MCF 10A (cell line): ENCODE results near the gene PDIA5. TPM values are rescaled to one million over a fixed set of nuclear protein-coding genes. Genes with fewer than 3 reads are reported as not detected.

Source experiments
- BruUV-seq: library from RNA; stranded (reverse); fragments of 400-500 nt; replicated peaks from 2 replicates; lab custom pipeline; 2021; lab: Mats Ljungman, UMichigan
- CTCF ChIA-PET: fragments of 300-600 bp; sonication (Branson Sonifier 250); formaldehyde crosslinking; extraction: SDS; loops from one replicate; lab custom pipeline; 2021; ENCODE audit warnings: antibody characterized with exemption, inconsistent platforms; lab: Yijun Ruan, JAX
- POLR2A ChIA-PET: fragments of 300-600, 350-650 bp; sonication (Branson Sonifier 250); formaldehyde crosslinking; extraction: SDS; loops from one replicate; lab custom pipeline; 2020; ENCODE audit warnings: antibody characterized with exemption, inconsistent platforms; lab: Yijun Ruan, JAX
- DNase-seq: peaks from one replicate; pipeline ENCODE4 v3.0.0-alpha.2; 2018; ENCODE audit not compliant: unreplicated experiment
- H3K27ac Mint-ChIP-seq: one replicate; pipeline ENCODE4 v1.8.0; 2022; ENCODE audit warnings: mild to moderate bottlenecking, low read depth, mixed read lengths; ENCODE audit not compliant: unreplicated experiment
- H3K27me3 Mint-ChIP-seq: one replicate; pipeline ENCODE4 v1.8.0; 2022; ENCODE audit warnings: mixed read lengths; ENCODE audit not compliant: insufficient read depth, unreplicated experiment
- H3K36me3 Mint-ChIP-seq: one replicate; pipeline ENCODE4 v1.8.0; 2022; ENCODE audit warnings: mild to moderate bottlenecking, moderate library complexity, mixed read lengths; ENCODE audit not compliant: insufficient read depth, unreplicated experiment
- H3K4me1 Mint-ChIP-seq: one replicate; pipeline ENCODE4 v1.8.0; 2022; ENCODE audit warnings: mixed read lengths; ENCODE audit not compliant: insufficient read depth, unreplicated experiment
- H3K4me3 Mint-ChIP-seq: one replicate; pipeline ENCODE4 v1.8.0; 2022; ENCODE audit warnings: mild to moderate bottlenecking, moderate library complexity, mixed read lengths; ENCODE audit not compliant: unreplicated experiment
- H3K9me3 Mint-ChIP-seq: one replicate; pipeline ENCODE4 v1.8.0; 2022; ENCODE audit warnings: mixed read lengths; ENCODE audit not compliant: unreplicated experiment
- CTCF ChIP-seq: fragments of 200-600 bp; IDR thresholded peaks from one replicate; pipeline ENCODE4 v1.8.0; 2022; ENCODE audit warnings: antibody characterized with exemption, mild to moderate bottlenecking; ENCODE audit not compliant: unreplicated experiment
- intact Hi-C: fragments of 100-400 bp; cut with micrococcal nuclease; formaldehyde crosslinking; loops from 2 replicates; pipeline ENCODE4 v1.14.1; 2022
- total RNA-seq: library from RNA; stranded (reverse); gene quantifications from 2 replicates; pipeline ENCODE4 v1.2.3, GENCODE V29; 2022

Gene PDIA5
- total RNA-seq, 1 experiment from 2014 or later: 47.7 TPM

GRCh38 chr3:123129092-123129491 is 62.3 kb downstream of the PDIA5 start:
- Mint-ChIP-seq H3K4me3 (no peak overlapping the region), H3K27me3 (no peaks in the 10 kb centered on the region), H3K36me3 (peaks cover 47% of the 10 kb centered on the region), H3K4me1 (no peaks in the 10 kb centered on the region), H3K9me3 (no peaks in the 10 kb centered on the region), H3K27ac (no peak overlapping the region)
- intact Hi-C loops: no loop called here
- no peak for DNase-seq
- ChIA-PET POLR2A (no interaction called here), CTCF (interaction anchor here (0.6 kb wide), 1 partner anchor 190 kb away, joined by 4 read pairs; no protein-coding TSS in a partner anchor)
- TF ChIP-seq CTCF: no peak
- BruUV-seq: no TSS peak

GRCh38 chr3:123129532-123129931 is 62.7 kb downstream of the PDIA5 start:
- DNase-seq: no peak
- intact Hi-C loops: no loop called here
- ChIA-PET CTCF (interaction anchor here (0.6 to 0.9 kb wide), 2 partner anchors 12 to 190 kb away, joined by 4 read pairs; no protein-coding TSS in a partner anchor), POLR2A (no interaction called here)
- Mint-ChIP-seq H3K9me3 (no peaks in the 10 kb centered on the region), H3K4me3 (no peak overlapping the region), H3K36me3 (peaks cover 45% of the 10 kb centered on the region), H3K27ac (no peak overlapping the region), H3K27me3 (no peaks in the 10 kb centered on the region), H3K4me1 (no peaks in the 10 kb centered on the region)
- BruUV-seq: no TSS peak
- no peak for TF ChIP-seq CTCF

- ChIA-PET POLR2A (no interaction called here), CTCF (interaction anchor here (0.6 to 0.9 kb wide), 3 partner anchors 12 to 1539 kb away, joined by 3 to 4 read pairs (median 3); no protein-coding TSS in a partner anchor)
- no peak for TF ChIP-seq CTCF
- Mint-ChIP-seq H3K27ac (peak overlapping the region; percentile 23), H3K4me1 (no peaks in the 10 kb centered on the region), H3K9me3 (no peaks in the 10 kb centered on the region), H3K27me3 (no peaks in the 10 kb centered on the region), H3K36me3 (peaks cover 45% of the 10 kb centered on the region), H3K4me3 (no peak overlapping the region)
- intact Hi-C loops: no loop called here
- no TSS peak for BruUV-seq
- no peak for DNase-seq
Measured at GRCh38 chr3:123130079-123130750, 63.4 kb downstream of the PDIA5 start.

GRCh38 chr3:123134671-123135070 is 67.8 kb downstream of the PDIA5 start:
- CTCF ChIA-PET: no interaction called here
- POLR2A ChIA-PET: no interaction called here
- DNase-seq: no peak
- H3K4me1 Mint-ChIP-seq: no peaks in the 10 kb centered on the region
- H3K36me3 Mint-ChIP-seq: peaks cover 48% of the 10 kb centered on the region
- no TSS peak for BruUV-seq
- H3K9me3 Mint-ChIP-seq: no peaks in the 10 kb centered on the region
- intact Hi-C loops: no loop called here
- no peak overlapping the region for H3K4me3 Mint-ChIP-seq
- no peak overlapping the region for H3K27ac Mint-ChIP-seq
- TF ChIP-seq CTCF: no peak
- H3K27me3 Mint-ChIP-seq: no peaks in the 10 kb centered on the region
